HL-60 (cell line): Measurements from ENCODE around the gene FLOT1.

Experiments used
- DNase-seq, 2 experiments: peaks; one replicate each; pipeline ENCODE4 v3.0.0-alpha.2; 2010 to 2020; ENCODE audit warnings: low read depth in 1 of 2, low spot score in 1 of 2
- H3K27ac ChIP-seq: fragments of 250-450 bp; sonication (Bioruptor Pico); replicated peaks from 2 replicates; pipeline ENCODE4 v1.5.1; 2020; ENCODE audit warnings: mild to moderate bottlenecking, moderate library complexity
- H3K27me3 ChIP-seq: fragments of 250-450 bp; sonication (Bioruptor Pico); 2 replicates; pipeline ENCODE4 v1.5.1; 2021; ENCODE audit warnings: mild to moderate bottlenecking, moderate library complexity; ENCODE audit not compliant: insufficient read depth, poor library complexity, severe bottlenecking
- H3K4me3 ChIP-seq: replicated peaks from 2 replicates; pipeline ENCODE4 v1.5.1; 2011; ENCODE audit warnings: mild to moderate bottlenecking, control low read depth, low read length; ENCODE audit not compliant: insufficient read depth
- CTCF ChIP-seq: IDR thresholded peaks from one replicate; pipeline ENCODE4 v1.5.1; 2011; ENCODE audit warnings: low read length, control low read depth, inconsistent platforms; ENCODE audit not compliant: insufficient read depth
- GABPA ChIP-seq: IDR thresholded peaks from 2 replicates; pipeline ENCODE4 v1.6.1; 2012; ENCODE audit warnings: low read depth
- POLR2AphosphoS5 ChIP-seq: IDR thresholded peaks from 2 replicates; pipeline ENCODE4 v1.6.1; 2012; ENCODE audit warnings: low read depth
- REST ChIP-seq: IDR thresholded peaks from 2 replicates; pipeline ENCODE4 v1.6.1; 2012; ENCODE audit warnings: low read depth; ENCODE audit not compliant: insufficient replicate concordance
- SPI1 ChIP-seq: IDR thresholded peaks from 2 replicates; pipeline ENCODE4 v1.6.1; 2012; ENCODE audit warnings: low read depth, mild to moderate bottlenecking, borderline replicate concordance

Gene FLOT1

GRCh38 chr6:30703821-30704220, 38.7 kb downstream of the FLOT1 start:
- Histone ChIP-seq H3K27ac (no peak overlapping the region), H3K27me3 (no peaks in the 10 kb centered on the region), H3K4me3 (no peak overlapping the region)
- DNase-seq: peak in 1 of 2 experiments; percentile 45
- peak; percentile 30; the same call in 1 of the 2 replicates for TF ChIP-seq POLR2AphosphoS5
- no peak for TF ChIP-seq CTCF

- Histone ChIP-seq H3K27me3 (no peaks in the 10 kb centered on the region), H3K4me3 (no peak overlapping the region), H3K27ac (no peak overlapping the region)
- no peak for DNase-seq
- TF ChIP-seq GABPA (no peak), CTCF (no peak), SPI1 (no peak), REST (no peak), POLR2AphosphoS5 (no peak)
These were observed 39.5 kb downstream of the FLOT1 start for GRCh38 chr6:30703011-30703410.

GRCh38 chr6:30700340-30700739, 42.1 kb downstream of the FLOT1 start:
- Histone ChIP-seq H3K27ac (no peak overlapping the region), H3K27me3 (no peaks in the 10 kb centered on the region), H3K4me3 (no peak overlapping the region)
- DNase-seq: peak in 1 of 2 experiments; percentile 52
- no peak for TF ChIP-seq GABPA

GRCh38 chr6:30696432-30696831, 46.1 kb downstream of the FLOT1 start:
- TF ChIP-seq POLR2AphosphoS5 (no peak), SPI1 (no peak)
- Histone ChIP-seq H3K27me3 (no peaks in the 10 kb centered on the region), H3K27ac (no peak overlapping the region), H3K4me3 (no peak overlapping the region)
- DNase-seq: no peak

- peak overlapping the region; percentile 76 for H3K27ac ChIP-seq
These were observed 51.2 kb downstream of the FLOT1 start for GRCh38 chr6:30691208-30691847.

More at GRCh38 chr6:30691208-30691847, 51.2 kb downstream of the FLOT1 start:
- no peak for DNase-seq
- TF ChIP-seq CTCF (no peak), POLR2AphosphoS5 (no peak), GABPA (no peak), REST (no peak), SPI1 (no peak)
- Histone ChIP-seq H3K4me3 (peak overlapping the region; percentile 78), H3K27me3 (no peaks in the 10 kb centered on the region)
